ENCODE data around the gene CNGA3.

CNGA3 gene

DNA sequence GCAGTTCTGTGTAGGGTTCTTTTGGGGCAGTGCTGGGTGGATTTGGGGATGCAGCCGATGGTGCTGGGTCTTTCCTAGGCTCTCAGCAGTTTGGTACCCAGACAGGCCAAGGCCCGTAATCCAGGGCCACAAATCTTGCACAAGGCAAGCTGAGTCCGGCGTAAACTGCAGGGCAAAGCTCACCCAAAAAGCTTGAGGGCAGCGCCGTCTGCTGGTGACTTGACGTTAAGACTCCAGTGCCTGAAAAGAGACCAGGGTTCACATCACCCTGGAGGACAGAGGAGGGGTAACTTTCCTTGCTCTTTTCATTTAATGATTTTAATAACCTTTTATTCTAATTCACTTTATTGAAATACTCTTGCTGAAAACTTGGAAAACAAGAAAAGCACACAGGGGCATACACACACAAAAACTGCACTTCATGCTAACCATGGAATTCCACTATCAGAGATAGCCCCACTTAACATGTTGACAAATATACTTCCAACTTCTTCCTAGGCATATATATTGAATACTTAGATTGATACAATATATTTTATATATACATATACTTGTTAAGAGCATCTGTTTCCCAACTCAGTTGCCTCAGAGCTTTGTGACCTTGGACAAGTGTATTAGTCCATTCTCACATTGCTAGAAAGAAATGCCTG is 38.9 kb downstream of the CNGA3 start:
- TF ChIP-seq, protein P1, sequence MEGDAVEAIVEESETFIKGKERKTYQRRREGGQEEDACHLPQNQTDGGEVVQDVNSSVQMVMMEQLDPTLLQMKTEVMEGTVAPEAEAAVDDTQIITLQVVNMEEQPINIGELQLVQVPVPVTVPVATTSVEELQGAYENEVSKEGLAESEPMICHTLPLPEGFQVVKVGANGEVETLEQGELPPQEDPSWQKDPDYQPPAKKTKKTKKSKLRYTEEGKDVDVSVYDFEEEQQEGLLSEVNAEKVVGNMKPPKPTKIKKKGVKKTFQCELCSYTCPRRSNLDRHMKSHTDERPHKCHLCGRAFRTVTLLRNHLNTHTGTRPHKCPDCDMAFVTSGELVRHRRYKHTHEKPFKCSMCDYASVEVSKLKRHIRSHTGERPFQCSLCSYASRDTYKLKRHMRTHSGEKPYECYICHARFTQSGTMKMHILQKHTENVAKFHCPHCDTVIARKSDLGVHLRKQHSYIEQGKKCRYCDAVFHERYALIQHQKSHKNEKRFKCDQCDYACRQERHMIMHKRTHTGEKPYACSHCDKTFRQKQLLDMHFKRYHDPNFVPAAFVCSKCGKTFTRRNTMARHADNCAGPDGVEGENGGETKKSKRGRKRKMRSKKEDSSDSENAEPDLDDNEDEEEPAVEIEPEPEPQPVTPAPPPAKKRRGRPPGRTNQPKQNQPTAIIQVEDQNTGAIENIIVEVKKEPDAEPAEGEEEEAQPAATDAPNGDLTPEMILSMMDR (conservative IDR thresholded peaks at IDR 0.05; ENCODE audit: control insufficient read depth, insufficient read depth, low read depth, low read length): peak; percentile 100
- H3K4me3 ChIP-seq (ENCODE audit: control insufficient read depth, low read depth, low read length): no peak overlapping the region
- peak; percentile 74 for DNase-seq (ENCODE audit: low read depth)

DNA sequence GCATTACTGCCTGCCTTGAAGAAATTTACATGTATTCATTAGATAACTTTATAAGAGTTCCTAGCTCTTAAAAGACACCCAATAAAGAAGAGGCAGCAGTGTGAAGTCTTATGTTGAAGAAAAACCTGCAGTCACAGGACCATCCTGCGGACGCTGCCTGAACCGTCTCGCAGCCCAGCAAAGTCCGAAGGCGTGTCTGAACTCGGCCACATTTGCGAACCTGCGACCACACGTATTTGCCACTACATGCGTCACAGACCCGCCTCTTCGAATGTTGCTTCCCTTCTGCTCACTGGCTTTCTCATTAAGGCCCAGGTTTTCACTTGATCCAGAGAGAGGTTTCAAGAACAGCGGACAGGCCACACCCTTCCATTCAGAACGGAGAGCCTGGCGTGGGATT is 41.2 kb downstream of the CNGA3 start:
- TF ChIP-seq, protein P1 (conservative IDR thresholded peaks at IDR 0.05; ENCODE audit: control insufficient read depth, insufficient read depth, low read depth, low read length): no peak
- no peak overlapping the region for H3K4me3 ChIP-seq (ENCODE audit: control insufficient read depth, low read depth, low read length)
- no peak for DNase-seq (ENCODE audit: low read depth)

DNA sequence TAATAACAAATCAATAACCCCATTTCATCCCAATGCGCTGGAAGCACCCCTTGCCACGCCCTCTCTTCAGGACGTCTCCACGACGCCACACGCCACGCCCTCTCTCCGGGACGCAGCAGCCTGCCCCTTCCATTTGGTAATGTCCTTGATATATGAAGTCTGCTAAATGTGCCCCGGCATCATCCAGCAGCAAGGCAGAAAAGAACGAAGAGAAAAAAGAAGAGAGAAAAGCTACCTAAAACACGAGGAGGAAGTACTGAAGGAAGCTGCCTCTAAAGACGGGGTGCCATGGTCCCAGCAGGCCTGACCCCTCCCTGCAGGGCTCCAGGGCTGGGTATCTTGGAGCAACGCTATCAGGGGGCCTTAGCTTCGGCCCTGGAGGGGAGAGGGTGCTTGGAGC is 41.8 kb downstream of the CNGA3 start:
- H3K4me3 ChIP-seq (ENCODE audit: control insufficient read depth, low read depth, low read length): no peak overlapping the region
- DNase-seq (ENCODE audit: low read depth): no peak
- TF ChIP-seq, protein P1 (conservative IDR thresholded peaks at IDR 0.05; ENCODE audit: control insufficient read depth, insufficient read depth, low read depth, low read length): no peak

DNA sequence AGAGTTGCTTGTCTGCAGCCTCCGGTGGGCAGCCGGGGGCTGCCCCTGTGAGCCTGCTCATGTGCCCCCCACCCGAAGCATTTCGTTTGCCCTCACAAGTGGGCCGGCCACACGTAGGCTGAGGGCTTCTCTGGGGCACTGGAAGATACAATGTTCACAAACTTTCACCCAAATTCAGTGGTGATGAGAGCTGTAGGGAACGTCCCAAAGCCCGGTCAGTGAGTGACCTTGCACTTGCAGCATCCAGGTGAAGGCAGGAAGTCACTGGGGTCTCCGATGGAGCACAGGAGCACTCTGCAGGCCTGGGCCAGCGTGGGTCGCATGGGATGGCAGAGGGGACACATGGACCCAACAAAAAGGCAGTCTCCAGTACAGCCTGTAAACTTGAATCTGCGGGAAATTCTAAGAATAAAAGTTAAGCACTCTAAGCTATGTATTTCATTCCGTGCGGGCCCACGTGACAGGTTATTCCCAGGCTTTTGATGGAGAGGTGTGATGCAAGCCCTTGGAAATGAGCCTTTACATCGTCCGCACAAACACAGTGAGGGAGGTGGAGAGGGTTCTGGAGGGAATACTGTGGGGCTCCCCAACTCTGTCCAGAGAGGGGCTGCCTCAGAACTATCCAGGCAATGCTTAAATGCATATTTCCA is 42.5 kb downstream of the CNGA3 start:
- no peak for DNase-seq (ENCODE audit: low read depth)
- no peak overlapping the region for H3K4me3 ChIP-seq (ENCODE audit: control insufficient read depth, low read depth, low read length)
- TF ChIP-seq, protein P1 (conservative IDR thresholded peaks at IDR 0.05; ENCODE audit: control insufficient read depth, insufficient read depth, low read depth, low read length): no peak

DNA sequence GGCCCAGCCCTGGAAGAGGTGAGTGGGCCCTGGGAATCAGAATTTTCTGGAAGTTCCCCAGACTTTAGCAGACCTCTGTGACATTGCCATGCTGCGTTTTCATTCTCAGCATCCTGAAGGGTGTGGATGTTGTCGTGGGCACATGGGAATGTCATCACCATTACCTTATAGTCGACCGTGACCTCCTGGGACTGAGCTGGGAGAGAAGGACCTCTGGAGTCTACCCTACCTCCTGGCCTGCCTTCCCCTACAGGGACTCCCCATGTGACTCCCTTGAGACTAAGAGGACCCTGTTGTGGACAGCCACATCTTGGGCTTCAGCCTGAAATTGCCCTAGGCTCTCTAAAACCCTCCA is 43.0 kb downstream of the CNGA3 start:
- TF ChIP-seq, protein P1 (conservative IDR thresholded peaks at IDR 0.05; ENCODE audit: control insufficient read depth, insufficient read depth, low read depth, low read length): no peak
- DNase-seq (ENCODE audit: low read depth): no peak
- H3K4me3 ChIP-seq (ENCODE audit: control insufficient read depth, low read depth, low read length): no peak overlapping the region

DNA sequence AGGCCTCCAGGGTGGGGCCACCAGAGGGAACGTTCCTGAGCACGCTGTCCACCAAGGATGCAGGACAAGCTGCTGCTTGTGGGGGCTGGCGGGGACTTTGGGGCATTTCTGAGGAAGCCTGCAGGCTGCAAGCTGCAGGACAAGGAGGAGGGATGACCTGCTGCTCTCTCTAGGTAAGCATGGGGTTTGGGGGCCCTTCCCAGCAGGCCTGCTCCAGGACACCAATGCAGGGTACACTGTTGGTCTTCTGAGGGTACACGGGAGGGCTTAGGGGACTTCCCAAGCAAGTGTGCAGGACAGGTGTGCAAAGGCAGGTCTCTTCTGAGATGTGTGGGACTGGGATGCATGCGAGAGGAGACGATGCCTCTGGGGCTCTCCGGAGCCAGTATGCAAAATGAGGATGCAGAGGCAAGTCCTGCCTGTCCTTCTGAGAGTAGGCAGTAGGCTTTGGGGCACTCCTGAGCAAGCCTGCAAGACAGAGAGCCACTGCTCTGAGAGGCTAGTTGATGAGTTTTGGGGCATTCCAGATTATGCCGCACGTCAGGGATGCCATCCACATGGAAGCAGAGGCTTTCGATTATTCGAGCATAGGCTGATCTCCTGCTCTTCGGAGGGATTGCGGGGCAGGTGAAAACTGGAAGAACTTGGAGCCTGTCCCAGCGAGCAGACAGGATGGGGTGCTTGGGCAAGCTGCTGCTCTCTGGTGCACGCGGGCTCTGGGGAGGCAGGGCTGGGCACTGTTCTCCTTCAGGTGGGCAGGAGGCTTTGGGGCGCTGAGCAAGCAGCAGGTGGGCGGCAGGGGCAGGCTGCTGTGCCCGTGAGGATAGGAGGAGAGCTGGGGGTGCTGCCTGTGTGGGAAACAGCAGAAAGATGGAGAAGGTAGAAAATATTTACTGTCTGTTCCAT is 44.6 kb downstream of the CNGA3 start:
- no peak overlapping the region for H3K4me3 ChIP-seq (ENCODE audit: control insufficient read depth, low read depth, low read length)
- DNase-seq (ENCODE audit: low read depth): no peak
- TF ChIP-seq, protein P1 (conservative IDR thresholded peaks at IDR 0.05; ENCODE audit: control insufficient read depth, insufficient read depth, low read depth, low read length): no peak

All from fibroblast of mammary gland (primary cell).